Measurements from ENCODE around the gene CERKL. TPM values are rescaled to one million over a fixed set of nuclear protein-coding genes. Genes with fewer than 3 reads are reported as not detected.
"Not testable (repeated sequence)": the region's sequence is repeated elsewhere in the genome, so short reads cannot be mapped to it uniquely, and the experiment has no call there.

The CERKL gene, protein sequence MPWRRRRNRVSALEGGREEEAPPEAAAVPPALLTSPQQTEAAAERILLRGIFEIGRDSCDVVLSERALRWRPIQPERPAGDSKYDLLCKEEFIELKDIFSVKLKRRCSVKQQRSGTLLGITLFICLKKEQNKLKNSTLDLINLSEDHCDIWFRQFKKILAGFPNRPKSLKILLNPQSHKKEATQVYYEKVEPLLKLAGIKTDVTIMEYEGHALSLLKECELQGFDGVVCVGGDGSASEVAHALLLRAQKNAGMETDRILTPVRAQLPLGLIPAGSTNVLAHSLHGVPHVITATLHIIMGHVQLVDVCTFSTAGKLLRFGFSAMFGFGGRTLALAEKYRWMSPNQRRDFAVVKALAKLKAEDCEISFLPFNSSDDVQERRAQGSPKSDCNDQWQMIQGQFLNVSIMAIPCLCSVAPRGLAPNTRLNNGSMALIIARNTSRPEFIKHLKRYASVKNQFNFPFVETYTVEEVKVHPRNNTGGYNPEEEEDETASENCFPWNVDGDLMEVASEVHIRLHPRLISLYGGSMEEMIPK
- total RNA-seq (under 1 TPM in 1 of 5 experiments, not detected in 4; 0.20 TPM), polyA plus RNA-seq (10 to 100 TPM in 1 of 2 donors, 1 to 10 TPM in 1; 4.5 to 14.7 TPM), total RNA-seq (not detected)

DNA sequence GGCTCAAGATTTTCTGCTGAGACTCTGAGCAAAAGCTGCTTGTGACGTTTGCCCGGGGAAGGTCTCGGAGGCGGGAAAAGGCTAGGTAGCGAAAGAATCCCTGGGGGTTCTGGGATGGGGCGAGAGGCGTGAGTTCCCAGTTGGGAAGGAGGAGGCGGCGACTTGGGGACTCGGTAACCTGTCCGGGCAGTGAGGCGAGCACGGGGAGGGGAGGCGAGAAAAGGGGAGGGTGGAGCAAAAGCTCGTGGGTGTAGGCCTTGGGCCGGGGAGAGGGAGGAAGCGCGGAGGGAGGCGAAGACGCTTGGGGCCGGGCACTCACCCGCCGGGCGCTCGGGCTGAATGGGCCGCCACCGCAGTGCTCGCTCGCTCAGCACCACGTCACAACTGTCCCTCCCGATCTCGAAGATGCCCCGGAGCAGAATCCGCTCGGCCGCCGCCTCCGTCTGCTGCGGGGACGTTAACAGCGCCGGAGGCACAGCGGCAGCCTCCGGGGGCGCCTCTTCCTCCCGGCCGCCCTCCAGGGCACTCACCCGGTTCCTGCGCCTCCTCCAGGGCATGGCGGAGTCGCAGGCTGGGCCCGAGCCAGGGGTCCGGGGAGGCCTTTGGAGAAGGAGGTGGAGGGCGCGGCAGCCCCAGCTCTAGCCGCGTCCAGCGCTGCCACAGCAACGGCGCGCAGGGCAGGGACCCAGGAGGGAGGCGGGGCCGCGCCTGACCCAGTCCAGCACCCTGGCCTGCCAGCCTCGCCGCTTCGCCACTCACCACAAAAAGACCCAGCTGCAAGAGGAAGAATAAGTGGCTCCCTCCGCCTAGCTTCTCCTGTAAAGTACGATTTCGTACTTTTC, at the start of gene CERKL:
TSS of gene CERKL (minus strand) at position 656 of the 842 bp plus-strand sequence. CDS start at position 557, 99 bp downstream.
- intact Hi-C loops (cut with micrococcal nuclease) = no loop called here
- H3K27me3 ChIP-seq (ENCODE audit: control insufficient read depth in 2 of 2, insufficient read depth in 2 of 2, low read length in 2 of 2) = peaks cover 0 to 4% of the 10 kb centered on the region in 2 donors
- H3K4me1 Mint-ChIP-seq = peaks cover 4 to 12% (median 10%) of the 10 kb centered on the region in 7 donors
- peaks cover 0 to 4% of the 10 kb centered on the region in 2 donors for H3K4me1 ChIP-seq (ENCODE audit: control insufficient read depth in 2 of 2, insufficient read depth in 2 of 2, low read length in 2 of 2)
- no peaks in the 10 kb centered on the region for H3K9me3 ChIP-seq (ENCODE audit: control insufficient read depth in 2 of 3, low read length in 3 of 3)
- peaks cover 52 to 73% (median 65%) of the 10 kb centered on the region in 5 donors for H3K27me3 Mint-ChIP-seq
- ATAC-seq (peak; percentile 71), DNase-seq (peak in 5 of 9 donors; percentile 7 to 34 (median 12))
- CTCF ChIA-PET = no interaction called here
- H3K4me3 Mint-ChIP-seq = peak within 1 kb of the TSS; percentile 72 to 90 (median 82)
- H3K27ac ChIP-seq (ENCODE audit: low read depth, low read length) = no peak within 1 kb of the TSS
- H3K36me3 ChIP-seq (ENCODE audit: control insufficient read depth in 2 of 3, insufficient read depth in 3 of 3, low read length in 3 of 3) = no peaks in the 10 kb centered on the region
- POLR2A ChIA-PET = interaction anchor here (0.7 to 1.5 kb wide), 2 partner anchors 23 to 1731 kb away, joined by 3 read pairs; no protein-coding TSS in a partner anchor
- peaks cover 0 to 2% (median 0%) of the 10 kb centered on the region in 11 donors for H3K9me3 Mint-ChIP-seq
- H3K27ac Mint-ChIP-seq = no peak within 1 kb of the TSS
- peak within 1 kb of the TSS; percentile 22 for H3K4me3 ChIP-seq (ENCODE audit: low read length)
- H3K36me3 Mint-ChIP-seq = peaks cover 0 to 14% (median 0%) of the 10 kb centered on the region in 5 donors

DNA sequence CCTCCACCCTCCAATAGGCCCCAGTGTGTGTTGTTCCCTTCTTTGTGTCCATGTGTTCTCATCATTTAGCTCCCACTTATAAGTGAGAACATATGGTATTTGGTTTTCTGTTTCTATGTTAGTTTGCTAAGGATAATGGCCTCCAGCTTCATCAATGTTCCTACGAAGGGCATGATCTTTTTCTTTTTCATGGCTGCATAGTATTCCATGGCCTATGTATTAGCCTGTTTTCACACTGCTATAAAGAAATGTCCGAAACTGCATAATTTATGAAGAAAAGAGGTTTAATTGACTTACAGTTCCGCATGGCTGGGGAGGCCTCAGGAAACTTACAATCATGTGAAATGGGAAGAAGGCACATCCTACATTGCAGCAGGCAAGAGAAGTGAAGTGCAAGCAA, 45.6 kb upstream of the CERKL start:
- peaks cover 0 to 13% (median 5%) of the 10 kb centered on the region in 11 donors for H3K9me3 Mint-ChIP-seq
- CTCF ChIA-PET = not testable (repeated sequence)
- peaks cover 0 to 11% (median 0%) of the 10 kb centered on the region in 5 donors for H3K36me3 Mint-ChIP-seq

DNA sequence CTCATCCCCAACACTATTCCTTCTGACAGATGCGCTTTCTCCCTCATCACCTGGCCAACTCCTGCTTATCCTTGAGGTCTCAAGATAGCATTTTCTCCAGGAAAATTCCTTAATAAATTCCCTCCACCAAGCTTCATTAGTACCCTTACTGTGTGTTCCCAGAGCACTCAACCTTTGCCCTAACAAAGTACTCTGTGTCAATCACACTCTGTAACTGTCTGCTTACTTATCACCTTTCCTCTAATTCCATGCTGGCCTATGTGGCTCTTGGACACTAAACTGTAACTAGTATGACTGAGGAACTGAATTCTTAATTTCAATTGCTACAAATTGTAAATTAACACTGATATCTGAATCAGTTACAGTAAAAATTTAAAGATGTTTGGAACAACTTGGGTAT, 41.3 kb upstream of the CERKL start:
- Histone ChIP-seq H3K27ac (ENCODE audit: low read depth, low read length) (no peak overlapping the region), H3K9me3 (ENCODE audit: control insufficient read depth in 2 of 3, low read length in 3 of 3) (no peaks in the 10 kb centered on the region), H3K36me3 (ENCODE audit: control insufficient read depth in 2 of 3, insufficient read depth in 3 of 3, low read length in 3 of 3) (no peaks in the 10 kb centered on the region), H3K4me3 (ENCODE audit: low read length) (no peak overlapping the region), H3K4me1 (ENCODE audit: control insufficient read depth in 2 of 2, insufficient read depth in 2 of 2, low read length in 2 of 2) (no peaks in the 10 kb centered on the region), H3K27me3 (ENCODE audit: control insufficient read depth in 2 of 2, insufficient read depth in 2 of 2, low read length in 2 of 2) (no peaks in the 10 kb centered on the region)
- H3K9me3 Mint-ChIP-seq = peaks cover 0 to 9% (median 5%) of the 10 kb centered on the region in 11 donors
- H3K36me3 Mint-ChIP-seq = peaks cover 0 to 5% (median 0%) of the 10 kb centered on the region in 5 donors
- ATAC-seq (no peak), DNase-seq (no peak)
- H3K4me3 Mint-ChIP-seq = no peak overlapping the region
- ChIA-PET CTCF (no interaction called here), POLR2A (no interaction called here)
- H3K4me1 Mint-ChIP-seq = no peaks in the 10 kb centered on the region
- peaks cover 20 to 30% (median 22%) of the 10 kb centered on the region in 5 donors for H3K27me3 Mint-ChIP-seq
- H3K27ac Mint-ChIP-seq = no peak overlapping the region
- intact Hi-C loops (cut with micrococcal nuclease) = no loop called here

More for the DNA sequence above, 45.6 kb upstream of the CERKL start:
- H3K36me3 ChIP-seq (ENCODE audit: control insufficient read depth in 2 of 3, insufficient read depth in 3 of 3, low read length in 3 of 3); POLR2A ChIA-PET; DNase-seq; intact Hi-C loops (cut with micrococcal nuclease); ATAC-seq; H3K27ac Mint-ChIP-seq; H3K4me1 ChIP-seq (ENCODE audit: control insufficient read depth in 2 of 2, insufficient read depth in 2 of 2, low read length in 2 of 2); H3K27me3 ChIP-seq (ENCODE audit: control insufficient read depth in 2 of 2, insufficient read depth in 2 of 2, low read length in 2 of 2); H3K27ac ChIP-seq (ENCODE audit: low read depth, low read length); H3K4me1 Mint-ChIP-seq; H3K9me3 ChIP-seq (ENCODE audit: control insufficient read depth in 2 of 3, low read length in 3 of 3); H3K4me3 ChIP-seq (ENCODE audit: low read length); H3K4me3 Mint-ChIP-seq: not testable (repeated sequence)
- peaks cover 6 to 16% (median 11%) of the 10 kb centered on the region in 5 donors for H3K27me3 Mint-ChIP-seq

- no peak overlapping the region for H3K4me3 ChIP-seq (ENCODE audit: low read length)
- CTCF ChIA-PET = no interaction called here
Measured at GRCh38 chr2:181697571-181697970, 40.7 kb upstream of the CERKL start.

DNA sequence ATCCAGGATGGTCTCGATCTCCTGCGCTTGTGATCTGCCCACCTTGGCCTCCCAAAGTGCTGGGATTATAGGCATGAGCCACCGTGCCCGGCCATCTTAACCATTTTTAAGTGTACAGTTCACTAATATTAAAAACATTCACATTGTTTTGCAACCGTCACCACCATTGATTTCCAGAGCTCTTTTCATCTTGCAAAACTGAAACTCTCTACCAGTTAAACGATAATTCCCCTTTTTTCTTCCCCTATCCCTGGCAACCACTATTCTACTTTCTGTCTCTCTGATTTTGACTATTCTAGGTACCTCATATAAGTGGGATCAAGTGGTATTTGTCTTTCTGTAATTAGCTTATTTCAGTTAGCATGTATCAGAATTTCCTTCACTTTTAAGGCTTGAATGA, 40.2 kb upstream of the CERKL start:
- Histone ChIP-seq H3K4me1 (ENCODE audit: control insufficient read depth in 2 of 2, insufficient read depth in 2 of 2, low read length in 2 of 2) (no peaks in the 10 kb centered on the region), H3K36me3 (ENCODE audit: control insufficient read depth in 2 of 3, insufficient read depth in 3 of 3, low read length in 3 of 3) (no peaks in the 10 kb centered on the region), H3K9me3 (ENCODE audit: control insufficient read depth in 2 of 3, low read length in 3 of 3) (no peaks in the 10 kb centered on the region), H3K4me3 (ENCODE audit: low read length) (no peak overlapping the region), H3K27ac (ENCODE audit: low read depth, low read length) (no peak overlapping the region), H3K27me3 (ENCODE audit: control insufficient read depth in 2 of 2, insufficient read depth in 2 of 2, low read length in 2 of 2) (no peaks in the 10 kb centered on the region)
- peaks cover 20 to 35% (median 24%) of the 10 kb centered on the region in 5 donors for H3K27me3 Mint-ChIP-seq
- ChIA-PET POLR2A (no interaction called here), CTCF (no interaction called here)
- H3K36me3 Mint-ChIP-seq = no peaks in the 10 kb centered on the region
- intact Hi-C loops (cut with micrococcal nuclease) = no loop called here
- no peak for ATAC-seq
- DNase-seq = no peak
- no peak overlapping the region for H3K27ac Mint-ChIP-seq
- H3K4me3 Mint-ChIP-seq = no peak overlapping the region
- H3K4me1 Mint-ChIP-seq = no peaks in the 10 kb centered on the region
- peaks cover 0 to 7% (median 0%) of the 10 kb centered on the region in 11 donors for H3K9me3 Mint-ChIP-seq

More at GRCh38 chr2:181697571-181697970, 40.7 kb upstream of the CERKL start:
- peaks cover 0 to 2% (median 0%) of the 10 kb centered on the region in 5 donors for H3K36me3 Mint-ChIP-seq
- no peaks in the 10 kb centered on the region for H3K9me3 ChIP-seq (ENCODE audit: control insufficient read depth in 2 of 3, low read length in 3 of 3)
- H3K4me1 ChIP-seq (ENCODE audit: control insufficient read depth in 2 of 2, insufficient read depth in 2 of 2, low read length in 2 of 2) = no peaks in the 10 kb centered on the region
- POLR2A ChIA-PET = no interaction called here
- H3K9me3 Mint-ChIP-seq = peaks cover 0 to 7% (median 2%) of the 10 kb centered on the region in 11 donors
- peaks cover 20 to 35% (median 24%) of the 10 kb centered on the region in 5 donors for H3K27me3 Mint-ChIP-seq
- no peak overlapping the region for H3K27ac ChIP-seq (ENCODE audit: low read depth, low read length)
- peak; percentile 38 for ATAC-seq
- DNase-seq = no peak
- H3K4me1 Mint-ChIP-seq = no peaks in the 10 kb centered on the region
- H3K4me3 Mint-ChIP-seq = no peak overlapping the region
- no peaks in the 10 kb centered on the region for H3K27me3 ChIP-seq (ENCODE audit: control insufficient read depth in 2 of 2, insufficient read depth in 2 of 2, low read length in 2 of 2)
- no peaks in the 10 kb centered on the region for H3K36me3 ChIP-seq (ENCODE audit: control insufficient read depth in 2 of 3, insufficient read depth in 3 of 3, low read length in 3 of 3)
- intact Hi-C loops (cut with micrococcal nuclease) = no loop called here
- H3K27ac Mint-ChIP-seq = no peak overlapping the region

GRCh38 chr2:181694271-181694670, 37.4 kb upstream of the CERKL start:
- H3K4me3 Mint-ChIP-seq = no peak overlapping the region
- Histone ChIP-seq H3K9me3 (ENCODE audit: control insufficient read depth in 2 of 3, low read length in 3 of 3) (no peaks in the 10 kb centered on the region), H3K4me1 (ENCODE audit: control insufficient read depth in 2 of 2, insufficient read depth in 2 of 2, low read length in 2 of 2) (no peaks in the 10 kb centered on the region), H3K27me3 (ENCODE audit: control insufficient read depth in 2 of 2, insufficient read depth in 2 of 2, low read length in 2 of 2) (no peaks in the 10 kb centered on the region), H3K4me3 (ENCODE audit: low read length) (no peak overlapping the region), H3K36me3 (ENCODE audit: control insufficient read depth in 2 of 3, insufficient read depth in 3 of 3, low read length in 3 of 3) (no peaks in the 10 kb centered on the region), H3K27ac (ENCODE audit: low read depth, low read length) (no peak overlapping the region)
- no peak for DNase-seq
- ChIA-PET POLR2A (no interaction called here), CTCF (interaction anchor here (0.7 kb wide), 1 partner anchor 9 kb away, joined by 3 read pairs; no protein-coding TSS in a partner anchor)
- no peaks in the 10 kb centered on the region for H3K36me3 Mint-ChIP-seq
- no peak overlapping the region for H3K27ac Mint-ChIP-seq
- H3K4me1 Mint-ChIP-seq = no peaks in the 10 kb centered on the region
- peaks cover 14 to 39% (median 32%) of the 10 kb centered on the region in 5 donors for H3K27me3 Mint-ChIP-seq
- ATAC-seq = no peak
- intact Hi-C loops (cut with micrococcal nuclease) = loop anchor here in 1 of 2 donors (5.0 kb wide), 1 partner anchor 1213 kb away; no protein-coding TSS in a partner anchor
- peaks cover 0 to 7% (median 0%) of the 10 kb centered on the region in 11 donors for H3K9me3 Mint-ChIP-seq
